OCI-LY3 (cell line): ENCODE data around the gene CFAP251.

Experiments
- CTCF ChIP-seq: fragments of 200-600, 300-600 bp; sonication (generic); IDR thresholded peaks from 2 replicates; pipeline ENCODE4 v1.5.1; 2014; ENCODE audit warnings: antibody characterized with exemption, low read length, low read depth
- EZH2phosphoT487 ChIP-seq: fragments of 200-600 bp; shearing (Covaris generic); IDR thresholded peaks from 2 replicates; pipeline ENCODE4 v1.6.1; 2018; ENCODE audit warnings: antibody characterized with exemption, mixed run types, low read depth

GRCh38 chr12:121875582-121875981 lies 42.8 kb upstream of the CFAP251 start:
- TF ChIP-seq CTCF (no peak), EZH2phosphoT487 (no peak)
